Measurements from ENCODE around the gene C19orf12.

The C19orf12 gene

DNA sequence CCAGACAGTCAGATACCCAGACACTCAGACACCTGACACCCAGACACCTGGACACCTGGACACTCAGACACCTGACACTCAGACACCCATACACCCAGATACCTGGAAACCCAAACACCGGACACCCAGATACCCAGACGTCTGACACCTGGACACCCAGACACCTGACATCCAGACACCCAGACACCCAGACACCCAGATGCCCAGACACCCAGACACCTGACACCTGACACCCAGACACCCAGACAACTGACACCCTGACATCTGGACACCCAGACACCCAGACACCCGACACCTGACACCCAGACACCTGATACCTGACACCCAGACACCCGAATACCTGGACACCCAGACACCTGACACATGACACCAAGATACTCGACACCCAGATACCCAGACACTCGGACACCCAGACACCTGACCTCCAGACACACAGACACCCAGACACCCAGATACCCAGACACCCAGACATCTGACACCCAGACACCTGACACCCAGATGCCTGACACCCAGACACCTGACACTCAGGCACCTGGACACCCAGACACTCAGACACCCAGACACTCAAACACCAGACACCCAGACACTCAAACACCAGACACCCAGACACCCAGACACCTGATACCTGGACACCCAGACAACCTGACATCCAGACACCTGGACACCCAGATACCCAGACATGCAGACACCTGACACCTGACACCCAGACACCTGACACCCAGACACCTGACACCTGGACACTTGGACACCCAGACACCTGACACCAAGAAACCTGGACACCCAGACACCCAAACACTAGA, 19.1 kb downstream of the C19orf12 start:
- no peak for DNase-seq

DNA sequence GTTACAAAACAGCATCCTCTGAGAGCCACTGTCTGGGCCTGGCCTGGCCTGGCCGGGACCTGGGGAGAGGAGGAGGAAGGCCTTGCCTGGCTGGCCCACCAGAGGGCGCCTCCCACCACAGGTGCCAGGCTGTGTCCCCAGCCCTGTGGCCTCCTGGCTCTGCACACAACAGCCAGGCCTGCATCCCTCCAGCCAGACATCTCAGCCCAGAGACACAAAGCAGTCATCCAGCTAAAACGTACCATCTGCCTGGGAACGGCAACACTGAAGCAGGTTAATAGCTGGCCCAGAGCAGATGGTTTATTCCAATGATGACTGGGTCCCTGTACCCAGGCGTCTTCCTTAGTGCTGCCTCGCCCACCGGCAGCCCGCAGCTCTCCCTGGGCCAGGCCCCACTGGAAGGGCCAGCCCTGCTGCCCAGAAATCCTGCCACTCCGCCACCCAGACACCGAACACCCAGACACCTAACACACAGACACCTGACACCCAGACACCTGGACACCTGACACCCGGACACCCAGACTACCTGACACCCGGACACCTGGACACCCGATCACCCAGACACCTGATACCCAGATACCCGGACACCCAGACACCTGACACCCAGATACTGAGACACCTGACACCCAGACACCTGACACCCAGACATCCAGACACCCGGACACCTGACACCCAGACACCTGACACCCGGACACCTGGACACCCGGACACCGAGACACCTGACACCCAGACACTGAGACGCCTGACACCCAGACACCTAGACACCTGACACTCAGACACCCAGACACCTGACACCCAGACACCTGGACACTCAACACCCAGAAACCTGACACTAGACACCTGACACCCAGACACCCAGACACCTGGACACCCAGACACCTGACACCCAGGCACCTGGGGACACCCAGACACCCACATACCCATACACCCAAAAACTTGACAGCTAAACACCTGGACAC, 20.1 kb downstream of the C19orf12 start:
- no peak for DNase-seq

GRCh38 chr19:29694161-29694560, 20.9 kb downstream of the C19orf12 start:
- no peak for DNase-seq

GRCh38 chr19:29690842-29691241, 24.2 kb downstream of the C19orf12 start:
- DNase-seq, result no peak

GRCh38 chr19:29687897-29688728, 26.9 kb downstream of the C19orf12 start:
- DNase-seq, result no peak

- DNase-seq, result no peak
Measured at GRCh38 chr19:29687244-29687896, 27.7 kb downstream of the C19orf12 start.

GRCh38 chr19:29686285-29686805, 28.7 kb downstream of the C19orf12 start:
- no peak for DNase-seq

GRCh38 chr19:29685326-29685725, 29.7 kb downstream of the C19orf12 start:
- no peak for DNase-seq

DNA sequence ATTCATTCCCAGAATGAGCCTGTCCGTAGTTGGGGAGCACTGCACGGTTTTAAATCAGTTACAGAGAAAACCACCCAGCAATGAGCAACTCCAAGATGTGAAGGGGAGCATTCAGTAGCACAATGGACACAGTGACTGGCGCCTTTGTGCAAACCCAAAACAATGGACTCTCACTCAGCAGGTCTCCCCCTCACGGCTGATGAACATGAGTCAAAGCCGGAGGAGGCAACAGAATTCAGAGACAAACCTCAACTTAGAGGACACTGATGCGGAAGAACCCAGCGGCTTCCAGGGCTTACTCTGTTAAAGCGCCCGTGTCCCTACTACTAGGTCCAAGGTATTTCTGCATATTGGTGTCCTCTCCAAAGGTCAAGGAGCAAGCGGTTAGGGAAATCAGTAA, 32.1 kb downstream of the C19orf12 start:
- no peak for DNase-seq

DNA sequence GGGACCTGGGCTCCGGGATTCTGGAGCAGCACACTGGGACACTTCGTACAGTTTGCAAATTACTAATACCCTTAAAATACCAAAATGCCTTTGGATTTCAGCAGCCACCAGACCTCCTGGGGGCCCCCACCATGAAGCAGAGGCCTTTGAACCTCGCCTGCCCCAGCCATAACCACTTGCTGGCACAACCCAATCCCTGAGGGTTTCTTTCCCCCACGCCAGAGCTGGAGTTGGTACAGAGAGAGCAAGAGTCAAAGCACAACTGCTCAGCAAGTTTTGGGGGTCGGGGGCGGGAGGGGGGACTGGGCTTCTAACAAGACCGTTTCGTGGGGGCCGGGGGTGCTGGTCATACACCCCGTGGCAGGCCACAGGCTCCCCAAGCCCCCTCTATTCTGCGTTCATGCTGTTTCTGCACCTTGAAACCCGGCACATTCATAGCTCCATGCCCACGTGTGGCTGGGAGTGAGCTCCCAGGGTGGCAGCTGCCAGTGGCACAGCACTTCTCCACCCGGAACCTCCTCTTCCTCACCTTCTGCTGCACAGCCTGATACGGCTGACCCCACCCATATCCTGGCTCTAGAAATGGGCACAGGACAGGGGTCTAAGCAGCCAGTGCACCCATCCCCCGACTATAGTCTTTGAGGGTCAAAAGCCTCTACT, 32.7 kb downstream of the C19orf12 start:
- no peak for DNase-seq

GRCh38 chr19:29681422-29682235, 33.4 kb downstream of the C19orf12 start:
- no peak for DNase-seq

GRCh38 chr19:29680937-29681336, 34.1 kb downstream of the C19orf12 start:
- no peak for DNase-seq

- no peak for DNase-seq
Measured at GRCh38 chr19:29680447-29680846, 34.6 kb downstream of the C19orf12 start.

- no peak for DNase-seq
Measured at GRCh38 chr19:29679598-29680210, 35.4 kb downstream of the C19orf12 start.

GRCh38 chr19:29678484-29679106, 36.5 kb downstream of the C19orf12 start:
- no peak for DNase-seq

DNA sequence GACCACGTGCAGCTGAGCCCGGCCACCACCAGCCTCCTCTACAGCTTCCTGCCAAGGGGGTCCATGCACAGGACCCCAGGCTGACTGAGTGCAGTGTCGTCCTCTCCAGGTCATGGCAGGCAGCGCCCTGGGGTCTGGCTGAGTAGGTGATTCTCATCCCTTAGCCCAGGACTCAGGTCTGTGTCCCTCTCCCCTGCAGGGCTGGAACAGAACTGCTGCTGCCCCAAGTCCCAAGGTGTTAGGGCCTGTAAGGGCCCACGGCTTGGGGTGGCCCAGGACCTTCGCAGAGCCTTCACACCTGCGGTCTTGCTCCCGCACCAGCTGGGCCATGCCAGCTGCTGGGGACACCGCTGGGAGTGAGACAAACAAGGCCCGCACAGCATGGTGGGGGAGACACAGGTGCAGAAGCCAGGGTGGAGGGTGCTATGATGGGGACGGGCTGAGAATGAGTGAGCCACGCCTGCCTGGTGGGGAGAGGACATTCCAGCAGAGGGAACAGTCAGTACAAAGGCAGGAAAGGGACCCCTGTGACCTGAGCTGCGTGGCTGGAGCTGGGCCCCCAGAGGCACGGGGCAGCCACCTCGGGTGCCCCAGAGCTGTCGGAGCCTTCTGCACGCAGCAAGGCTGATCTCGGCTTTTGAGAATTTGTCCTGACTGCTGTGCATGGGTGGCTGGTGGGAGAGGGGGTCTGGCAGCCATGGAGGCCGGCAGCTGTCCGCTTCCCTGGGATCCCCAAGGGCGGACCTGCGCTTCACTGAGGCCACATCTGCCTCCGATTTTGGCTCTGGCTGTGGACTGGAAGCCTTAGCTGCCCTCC, 37.9 kb downstream of the C19orf12 start:
- no peak for DNase-seq

- no peak for DNase-seq
Measured at GRCh38 chr19:29676586-29676985, 38.5 kb downstream of the C19orf12 start.

GRCh38 chr19:29675650-29676186, 39.3 kb downstream of the C19orf12 start:
- DNase-seq, result no peak

Measured in NCI-H510A treated with DMSO at 0.1 percent for 48 hours (cell line).